ENCODE data around the gene C1QL4.
"Not testable (repeated sequence)": the region's sequence is repeated elsewhere in the genome, so short reads cannot be mapped to it uniquely, and the experiment has no call there.

Gene C1QL4

DNA sequence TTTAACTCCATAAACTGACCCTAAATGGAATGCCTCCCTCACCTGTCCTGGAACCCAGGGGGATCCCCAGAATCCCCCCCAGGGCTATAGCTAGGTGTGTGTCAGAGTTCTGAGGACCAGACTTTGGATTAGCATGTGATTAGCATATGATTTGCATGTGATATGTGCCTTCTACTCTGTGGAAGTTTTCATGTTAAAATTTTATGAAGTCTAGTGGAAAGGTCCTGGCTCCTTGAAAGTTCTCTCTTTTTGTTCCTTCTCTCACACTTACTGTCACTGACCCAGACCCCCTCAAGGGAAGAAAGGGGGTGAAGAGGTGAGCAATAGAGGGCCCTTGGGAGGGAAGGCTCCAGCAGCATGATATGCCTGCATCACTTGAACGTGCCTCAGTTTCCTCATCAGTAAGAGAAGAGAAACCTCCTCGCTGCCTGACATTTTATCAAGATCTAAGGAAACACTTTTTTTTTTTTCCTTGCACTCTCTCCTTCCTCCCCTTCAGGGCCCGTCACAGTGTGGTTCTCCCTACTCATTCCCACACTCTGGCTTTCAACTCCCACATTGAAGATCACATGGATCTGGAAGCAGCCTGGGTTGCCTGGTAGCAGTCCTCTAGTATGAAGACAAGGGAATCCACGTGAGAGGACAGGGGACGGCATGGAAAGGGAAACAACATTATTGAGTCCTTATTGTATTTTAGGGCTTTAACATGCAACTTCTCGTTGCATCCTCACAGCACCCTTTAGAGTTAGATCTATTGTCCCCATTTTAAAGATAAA is 3.3 kb upstream of the C1QL4 start:
- peaks cover 100% of the 10 kb centered on the region for H3K27me3 ChIP-seq (ENCODE audit: insufficient read depth, low read length)
- WGBS: 38% methylated on average over 6 of the region's 6 CpGs
- H3K4me1 ChIP-seq (ENCODE audit: insufficient read depth, low read length): peaks cover 25% of the 10 kb centered on the region
- no peaks in the 10 kb centered on the region for H3K9me3 ChIP-seq (ENCODE audit: insufficient read depth, low read depth, low read length)
- H3K4me3 ChIP-seq (ENCODE audit: low read length): no peak overlapping the region
- H3K9ac ChIP-seq (ENCODE audit: low read depth, low read length): no peak overlapping the region
- H3K36me3 ChIP-seq (ENCODE audit: insufficient read depth, low read length): no peaks in the 10 kb centered on the region
- no peak overlapping the region for H3K27ac ChIP-seq (ENCODE audit: low read depth, low read length)

DNA sequence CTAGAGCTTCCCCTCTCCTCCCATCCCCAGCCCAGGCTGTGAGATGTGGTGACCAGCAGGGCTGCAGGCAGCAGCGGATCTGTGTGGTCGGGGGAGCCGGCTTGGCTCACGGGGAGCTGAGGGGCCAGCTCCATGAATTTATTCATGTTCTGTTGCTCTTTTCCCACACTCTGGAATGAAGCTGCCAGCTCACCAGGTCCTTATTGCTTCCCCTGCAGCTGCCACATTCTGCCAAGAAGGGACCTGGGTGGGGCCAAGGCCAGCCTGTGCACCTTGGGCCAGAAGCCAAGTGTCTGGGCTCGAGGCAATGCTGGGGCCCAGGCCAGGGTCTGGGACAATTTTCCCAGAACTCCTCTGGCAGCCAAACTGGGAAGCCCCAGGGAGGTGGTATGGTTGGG is 2.5 kb upstream of the C1QL4 start:
- H3K4me3 ChIP-seq (ENCODE audit: low read length): no peak overlapping the region
- peaks cover 100% of the 10 kb centered on the region for H3K27me3 ChIP-seq (ENCODE audit: insufficient read depth, low read length)
- H3K9ac ChIP-seq (ENCODE audit: low read depth, low read length): no peak overlapping the region
- WGBS: 15% methylated on average over 5 of the region's 5 CpGs
- H3K36me3 ChIP-seq (ENCODE audit: insufficient read depth, low read length): no peaks in the 10 kb centered on the region
- no peaks in the 10 kb centered on the region for H3K9me3 ChIP-seq (ENCODE audit: insufficient read depth, low read depth, low read length)
- no peak overlapping the region for H3K27ac ChIP-seq (ENCODE audit: low read depth, low read length)
- H3K4me1 ChIP-seq (ENCODE audit: insufficient read depth, low read length): peaks cover 25% of the 10 kb centered on the region

DNA sequence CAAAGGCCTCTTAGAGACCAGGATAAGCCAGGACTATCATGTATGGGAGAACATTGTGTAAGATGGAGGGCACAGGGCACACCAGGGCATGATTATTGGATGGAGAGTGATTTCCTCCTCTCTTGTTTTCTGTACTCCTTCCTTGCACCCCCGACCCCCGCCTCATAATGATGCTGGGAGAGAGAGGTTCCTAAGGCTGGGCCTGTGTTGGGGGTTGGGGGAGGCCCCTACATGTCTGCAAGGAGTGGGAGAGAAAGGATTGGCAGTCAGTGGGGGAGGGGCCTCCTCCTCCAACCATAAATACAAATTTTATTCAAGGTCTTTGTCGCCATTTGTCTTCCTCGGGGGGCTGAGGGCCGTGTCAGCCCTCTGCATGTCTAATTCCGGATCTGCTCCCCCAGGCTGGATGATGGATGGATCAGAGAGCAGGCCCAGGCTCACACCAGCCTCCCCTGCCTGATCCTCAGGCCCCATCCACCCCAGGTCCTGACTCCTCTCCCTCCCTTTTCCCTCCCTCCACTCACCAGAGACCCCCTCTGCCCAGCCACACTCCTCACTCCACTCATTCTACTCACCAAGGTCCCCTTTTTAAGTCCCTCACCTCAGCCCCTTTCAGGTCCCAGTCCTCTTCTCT is 2.0 kb upstream of the C1QL4 start:
- Histone ChIP-seq H3K4me3 (ENCODE audit: low read length) (no peak overlapping the region), H3K9me3 (ENCODE audit: insufficient read depth, low read depth, low read length) (no peaks in the 10 kb centered on the region), H3K27me3 (ENCODE audit: insufficient read depth, low read length) (peaks cover 100% of the 10 kb centered on the region), H3K36me3 (ENCODE audit: insufficient read depth, low read length) (no peaks in the 10 kb centered on the region), H3K27ac (ENCODE audit: low read depth, low read length) (no peak overlapping the region), H3K4me1 (ENCODE audit: insufficient read depth, low read length) (peaks cover 25% of the 10 kb centered on the region), H3K9ac (ENCODE audit: low read depth, low read length) (no peak overlapping the region)
- WGBS: 46% methylated on average over 6 of the region's 6 CpGs

DNA sequence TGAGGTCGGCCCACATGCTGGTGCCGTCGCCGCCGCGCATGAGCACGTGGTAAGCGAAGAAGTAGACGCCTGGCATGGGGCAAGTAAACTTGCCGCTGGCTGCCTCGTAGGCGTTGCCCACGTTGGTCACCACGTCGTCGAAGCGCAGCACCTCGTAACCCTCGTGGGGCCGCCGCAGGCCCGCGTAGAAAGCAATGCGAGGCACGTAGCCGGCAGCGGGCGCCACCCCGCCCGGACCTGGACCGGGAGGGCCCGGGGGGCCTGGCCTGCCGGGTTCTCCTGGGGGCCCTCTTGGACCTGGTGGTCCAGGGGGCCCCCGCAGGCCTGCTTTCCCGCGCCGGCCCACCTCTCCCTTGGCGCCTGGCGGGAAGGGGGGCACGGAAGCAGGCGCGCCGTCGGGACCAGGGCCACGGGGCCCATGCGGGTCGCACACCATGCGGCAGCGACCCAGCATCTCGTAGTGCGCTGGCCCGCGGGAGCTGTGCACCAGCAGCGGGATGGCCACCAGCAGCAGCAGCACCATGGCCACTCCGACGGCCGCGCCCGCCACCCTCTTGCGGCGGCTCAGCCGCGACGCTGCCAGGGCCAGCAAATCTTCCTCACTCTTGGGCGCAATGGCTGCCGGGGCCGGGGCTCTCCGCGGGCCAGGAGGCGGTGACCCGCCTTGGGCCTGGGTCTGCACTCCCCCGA is 888 bp downstream of the C1QL4 start:
- Histone ChIP-seq H3K36me3 (ENCODE audit: insufficient read depth, low read length) (no peaks in the 10 kb centered on the region), H3K4me3 (ENCODE audit: low read length) (peak overlapping the region; percentile 33), H3K27me3 (ENCODE audit: insufficient read depth, low read length) (peaks cover 95% of the 10 kb centered on the region)

DNA sequence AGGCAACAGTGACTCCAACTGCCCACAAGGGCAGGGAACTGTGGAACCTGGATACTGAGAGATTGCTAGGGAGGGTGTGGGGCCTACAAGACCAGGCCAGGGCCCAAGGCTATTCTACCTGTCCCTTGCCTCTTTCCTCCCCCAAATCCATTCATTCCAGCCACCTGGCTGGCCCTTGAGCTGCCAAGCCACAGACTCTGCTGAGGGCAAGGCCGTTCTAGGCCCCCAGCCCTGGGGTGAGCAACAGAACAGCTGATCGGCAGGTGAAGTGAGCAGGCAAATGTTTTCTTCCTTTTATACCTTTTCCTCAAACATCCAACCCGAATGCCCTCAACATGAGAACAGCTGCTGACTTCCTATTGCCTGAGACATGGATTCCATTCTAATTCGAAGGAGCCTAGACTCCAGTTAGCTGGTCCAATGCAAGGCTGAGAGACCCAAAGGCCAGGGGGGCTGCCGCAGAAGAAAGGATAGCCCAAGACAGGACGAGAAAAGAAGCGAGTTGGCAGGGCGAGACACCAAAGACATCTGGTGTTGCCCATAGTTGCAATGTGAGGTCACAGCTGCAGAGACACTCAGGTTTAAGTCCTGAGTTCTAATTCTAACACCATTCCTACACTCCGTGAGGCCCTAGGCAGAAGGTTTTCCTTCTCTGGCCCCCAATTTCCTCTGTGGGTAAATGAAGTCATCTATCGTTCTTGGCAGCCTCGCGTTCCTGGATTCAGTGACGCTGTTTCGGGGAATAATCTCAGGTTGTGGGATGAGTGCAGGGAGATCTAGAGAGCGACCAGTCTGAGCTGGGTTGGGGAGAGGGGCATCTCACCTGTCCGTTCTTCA is 1.7 kb downstream of the C1QL4 start:
- no peak overlapping the region for H3K4me3 ChIP-seq (ENCODE audit: low read length)
- H3K36me3 ChIP-seq (ENCODE audit: insufficient read depth, low read length): no peaks in the 10 kb centered on the region; the same call in 1 of the 2 replicates
- H3K9me3 ChIP-seq (ENCODE audit: insufficient read depth, low read depth, low read length): no peaks in the 10 kb centered on the region
- H3K9ac ChIP-seq (ENCODE audit: low read depth, low read length): no peak overlapping the region
- no peak overlapping the region for H3K27ac ChIP-seq (ENCODE audit: low read depth, low read length)
- peaks cover 87% of the 10 kb centered on the region for H3K27me3 ChIP-seq (ENCODE audit: insufficient read depth, low read length)
- WGBS: 74% methylated on average over 16 of the region's 16 CpGs
- peaks cover 17% of the 10 kb centered on the region for H3K4me1 ChIP-seq (ENCODE audit: insufficient read depth, low read length)

More for the DNA sequence above, 888 bp downstream of the C1QL4 start:
- H3K4me1 ChIP-seq (ENCODE audit: insufficient read depth, low read length): peaks cover 17% of the 10 kb centered on the region
- no peak overlapping the region for H3K27ac ChIP-seq (ENCODE audit: low read depth, low read length)
- no peak overlapping the region for H3K9ac ChIP-seq (ENCODE audit: low read depth, low read length)
- WGBS: 20% methylated on average over 72 of the region's 72 CpGs
- no peaks in the 10 kb centered on the region for H3K9me3 ChIP-seq (ENCODE audit: insufficient read depth, low read depth, low read length)

DNA sequence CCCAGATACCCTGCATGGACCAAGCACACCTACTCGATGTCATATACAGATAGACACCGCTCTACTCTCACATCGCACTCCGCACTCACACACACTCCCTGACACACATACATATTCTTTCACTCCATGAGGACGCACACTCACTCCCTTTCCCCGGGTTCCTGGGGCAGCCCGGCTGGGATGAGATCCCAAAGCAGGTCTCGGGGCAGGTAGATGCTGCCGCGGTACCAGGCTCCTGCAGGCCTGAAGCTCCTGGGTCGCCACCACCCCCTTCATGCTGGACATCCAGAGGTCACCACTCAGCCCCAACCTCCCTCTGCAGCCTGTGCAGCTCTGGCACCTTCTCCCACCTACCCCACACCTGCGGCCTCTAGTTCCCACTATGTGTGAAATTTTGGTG is 2.3 kb downstream of the C1QL4 start:
- WGBS: 87% methylated on average over 12 of the region's 12 CpGs

DNA sequence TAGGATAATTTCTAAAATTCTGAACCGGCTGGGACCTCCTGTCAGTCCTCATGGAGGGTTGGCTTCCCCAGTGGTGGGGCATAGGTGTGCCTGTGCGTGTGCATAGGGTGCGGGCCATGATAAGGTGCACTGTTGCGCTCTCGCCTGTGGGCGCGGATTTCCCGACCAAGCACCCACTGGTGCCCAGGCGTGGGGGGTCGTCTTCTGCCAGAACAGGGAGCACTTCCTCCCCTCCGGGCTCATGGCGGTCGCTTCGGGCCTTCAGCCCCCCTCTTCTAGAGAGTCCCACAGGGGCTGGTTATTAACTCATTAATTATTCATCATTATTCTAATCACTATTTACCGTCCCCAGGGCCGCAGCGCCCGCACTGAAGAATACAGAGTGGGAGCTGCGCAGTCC is 2.8 kb downstream of the C1QL4 start:
- H3K9me3 ChIP-seq (ENCODE audit: insufficient read depth, low read depth, low read length): no peaks in the 10 kb centered on the region
- no peak overlapping the region for H3K9ac ChIP-seq (ENCODE audit: low read depth, low read length)
- 88% methylated on average over 19 of the region's 19 CpGs for WGBS
- H3K4me1 ChIP-seq (ENCODE audit: insufficient read depth, low read length): peaks cover 16% of the 10 kb centered on the region
- H3K27ac ChIP-seq (ENCODE audit: low read depth, low read length): no peak overlapping the region
- peaks cover 9% of the 10 kb centered on the region for H3K36me3 ChIP-seq (ENCODE audit: insufficient read depth, low read length)
- H3K4me3 ChIP-seq (ENCODE audit: low read length): no peak overlapping the region
- peaks cover 76% of the 10 kb centered on the region for H3K27me3 ChIP-seq (ENCODE audit: insufficient read depth, low read length)

More for the DNA sequence above, 2.3 kb downstream of the C1QL4 start:
- peaks cover 5% of the 10 kb centered on the region for H3K36me3 ChIP-seq (ENCODE audit: insufficient read depth, low read length)
- peaks cover 17% of the 10 kb centered on the region for H3K4me1 ChIP-seq (ENCODE audit: insufficient read depth, low read length)
- no peak overlapping the region for H3K27ac ChIP-seq (ENCODE audit: low read depth, low read length)
- H3K27me3 ChIP-seq (ENCODE audit: insufficient read depth, low read length): peaks cover 81% of the 10 kb centered on the region
- H3K9me3 ChIP-seq (ENCODE audit: insufficient read depth, low read depth, low read length): no peaks in the 10 kb centered on the region
- H3K9ac ChIP-seq (ENCODE audit: low read depth, low read length): no peak overlapping the region
- no peak overlapping the region for H3K4me3 ChIP-seq (ENCODE audit: low read length)

DNA sequence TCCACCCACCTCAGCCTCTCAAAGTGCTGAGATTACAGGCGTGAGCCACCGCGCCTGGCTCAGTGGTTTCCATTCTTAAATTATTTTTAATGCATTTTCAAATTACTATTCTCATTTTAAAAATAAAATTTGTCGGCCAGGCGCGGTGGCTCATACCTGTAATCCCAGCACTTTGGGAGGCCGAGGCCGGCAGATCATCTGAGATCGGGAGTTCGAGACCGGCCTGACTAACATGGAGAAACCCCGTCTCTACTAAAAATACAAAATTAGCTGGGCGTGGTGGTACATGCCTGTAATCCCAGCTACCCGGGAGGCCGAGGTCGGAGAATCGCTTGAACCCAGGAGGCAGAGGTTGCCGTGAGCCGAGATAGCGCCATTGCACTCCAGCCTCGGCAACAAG is 3.2 kb downstream of the C1QL4 start:
- H3K9ac ChIP-seq (ENCODE audit: low read depth, low read length); H3K27ac ChIP-seq (ENCODE audit: low read depth, low read length); H3K4me3 ChIP-seq (ENCODE audit: low read length); H3K9me3 ChIP-seq (ENCODE audit: insufficient read depth, low read depth, low read length): not testable (repeated sequence)
- peaks cover 12% of the 10 kb centered on the region for H3K4me1 ChIP-seq (ENCODE audit: insufficient read depth, low read length)
- peaks cover 13% of the 10 kb centered on the region for H3K36me3 ChIP-seq (ENCODE audit: insufficient read depth, low read length)
- WGBS: 90% methylated on average over 20 of the region's 21 CpGs
- peaks cover 72% of the 10 kb centered on the region for H3K27me3 ChIP-seq (ENCODE audit: insufficient read depth, low read length)

DNA sequence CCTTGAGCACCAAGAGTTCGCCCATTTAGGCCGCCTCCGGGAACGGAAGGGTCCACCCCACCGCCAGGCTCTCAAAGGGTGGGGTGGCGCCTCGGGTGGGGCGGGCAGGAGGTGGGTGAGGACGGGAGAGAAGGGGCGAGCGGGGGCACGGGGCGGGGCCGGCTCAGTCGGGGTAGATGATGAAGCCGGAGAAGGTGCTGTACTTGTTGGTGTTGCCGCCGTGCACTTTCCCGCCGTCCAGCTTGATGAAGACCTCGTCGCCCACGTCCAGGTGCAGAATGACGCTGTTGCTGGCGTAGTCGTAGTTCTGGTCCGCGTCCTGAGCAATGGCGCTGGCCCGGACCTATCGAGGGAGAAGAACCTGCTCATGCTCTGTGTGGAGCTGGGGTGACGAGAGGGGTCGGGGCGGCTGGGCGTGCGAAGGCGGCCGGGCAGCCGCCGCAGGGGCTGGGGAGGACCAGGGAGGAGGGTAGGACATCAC is 4.1 kb downstream of the C1QL4 start:
- 8% methylated on average over 40 of the region's 40 CpGs for WGBS
- peaks cover 15% of the 10 kb centered on the region for H3K36me3 ChIP-seq (ENCODE audit: insufficient read depth, low read length)
- no peak overlapping the region for H3K27ac ChIP-seq (ENCODE audit: low read depth, low read length)
- peak overlapping the region; percentile 44 for H3K4me3 ChIP-seq (ENCODE audit: low read length)
- no peaks in the 10 kb centered on the region for H3K9me3 ChIP-seq (ENCODE audit: insufficient read depth, low read depth, low read length)
- H3K9ac ChIP-seq (ENCODE audit: low read depth, low read length): no peak overlapping the region
- H3K4me1 ChIP-seq (ENCODE audit: insufficient read depth, low read length): peaks cover 3% of the 10 kb centered on the region; the same call in 1 of the 2 replicates
- peaks cover 63% of the 10 kb centered on the region for H3K27me3 ChIP-seq (ENCODE audit: insufficient read depth, low read length)

DNA sequence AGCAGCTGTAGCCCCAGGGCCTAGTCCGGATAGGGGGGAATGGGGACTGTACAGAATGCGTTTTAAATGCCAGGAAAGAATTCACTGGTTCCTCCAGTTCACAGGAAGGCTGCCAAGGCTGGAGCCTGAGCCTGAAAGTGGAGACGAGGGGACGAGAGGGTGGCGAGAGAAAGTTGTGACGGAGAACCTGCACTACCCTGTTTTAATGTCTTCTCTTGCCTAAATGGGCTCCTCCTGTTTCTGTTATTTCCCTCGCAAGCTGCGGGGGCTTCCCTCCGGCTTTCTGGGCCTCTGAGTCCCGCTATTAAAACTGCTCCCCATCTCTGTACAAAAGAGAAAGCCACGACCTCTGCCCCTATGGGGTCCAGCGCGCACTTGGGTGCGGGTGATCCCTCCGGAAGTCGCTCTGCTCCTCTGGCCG is 4.5 kb downstream of the C1QL4 start:
- Histone ChIP-seq H3K36me3 (ENCODE audit: insufficient read depth, low read length) (peaks cover 19% of the 10 kb centered on the region), H3K27ac (ENCODE audit: low read depth, low read length) (no peak overlapping the region), H3K9me3 (ENCODE audit: insufficient read depth, low read depth, low read length) (no peaks in the 10 kb centered on the region), H3K27me3 (ENCODE audit: insufficient read depth, low read length) (peaks cover 58% of the 10 kb centered on the region), H3K4me3 (ENCODE audit: low read length) (peak overlapping the region; percentile 44), H3K9ac (ENCODE audit: low read depth, low read length) (no peak overlapping the region), H3K4me1 (ENCODE audit: insufficient read depth, low read length) (no peaks in the 10 kb centered on the region)
- 27% methylated on average over 17 of the region's 17 CpGs for WGBS
